NCI-H128 (cell line): Measurements from ENCODE around the gene SH2D2A.

ENCODE experiments used
- DNase-seq: peaks from one replicate; lab custom pipeline; 2025; ENCODE audit not compliant: unreplicated experiment; lab: John Stamatoyannopoulos, UW

SH2D2A gene

DNA sequence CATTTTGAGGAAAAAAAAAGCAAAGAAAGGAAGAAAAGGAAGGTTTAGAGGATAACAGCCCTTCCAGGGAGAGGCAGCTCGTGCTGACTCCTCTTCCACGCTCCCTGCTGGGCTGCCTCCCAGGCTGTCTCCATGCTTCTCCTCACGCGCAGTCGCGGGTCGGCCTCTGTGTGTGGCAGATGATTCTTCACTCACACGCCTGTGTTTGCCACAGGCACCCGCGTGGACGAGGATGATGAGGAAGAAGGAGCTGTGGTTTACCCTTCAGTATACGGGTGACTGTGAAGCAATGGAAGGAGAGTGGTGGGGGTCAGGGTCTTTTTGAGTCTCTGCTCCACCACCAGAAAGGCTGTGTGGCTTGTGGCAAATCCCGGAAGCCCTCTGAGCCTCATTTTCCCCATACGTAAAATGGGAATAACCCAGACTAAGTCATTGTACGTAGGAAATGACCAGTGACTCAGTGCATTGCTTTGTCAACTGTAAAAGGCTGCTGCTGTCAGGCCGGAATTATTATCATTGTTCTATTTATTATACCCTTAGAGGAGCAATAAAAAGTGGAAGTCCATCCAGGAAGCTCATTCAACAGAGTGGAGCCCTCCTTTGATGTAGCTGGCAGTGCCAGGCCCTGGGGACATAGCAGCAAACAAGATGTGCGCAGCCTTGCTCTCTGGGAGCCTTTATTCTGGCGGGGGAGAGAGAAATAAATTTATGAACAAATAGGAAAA, 11.9 kb upstream of the SH2D2A start:
- DNase-seq: no peak

DNA sequence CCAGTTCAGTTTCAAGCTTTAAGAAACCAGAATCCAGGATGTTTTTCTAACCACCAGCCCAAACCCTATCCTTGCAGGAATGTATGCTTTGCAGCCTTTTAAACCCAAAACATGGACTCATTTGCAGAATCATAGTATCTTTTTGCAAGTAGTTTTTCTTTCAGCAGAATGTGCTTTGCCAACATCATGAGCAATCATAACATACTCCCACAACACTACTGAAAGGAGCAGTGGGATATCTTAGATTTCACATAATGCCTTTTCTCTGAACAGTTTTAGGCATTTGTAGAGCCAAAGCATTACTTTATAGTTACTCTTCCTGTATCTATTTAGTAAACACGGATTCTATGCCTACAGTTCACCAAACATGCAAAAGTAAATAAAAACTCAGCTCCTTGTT, 10.0 kb upstream of the SH2D2A start:
- DNase-seq: no peak

DNA sequence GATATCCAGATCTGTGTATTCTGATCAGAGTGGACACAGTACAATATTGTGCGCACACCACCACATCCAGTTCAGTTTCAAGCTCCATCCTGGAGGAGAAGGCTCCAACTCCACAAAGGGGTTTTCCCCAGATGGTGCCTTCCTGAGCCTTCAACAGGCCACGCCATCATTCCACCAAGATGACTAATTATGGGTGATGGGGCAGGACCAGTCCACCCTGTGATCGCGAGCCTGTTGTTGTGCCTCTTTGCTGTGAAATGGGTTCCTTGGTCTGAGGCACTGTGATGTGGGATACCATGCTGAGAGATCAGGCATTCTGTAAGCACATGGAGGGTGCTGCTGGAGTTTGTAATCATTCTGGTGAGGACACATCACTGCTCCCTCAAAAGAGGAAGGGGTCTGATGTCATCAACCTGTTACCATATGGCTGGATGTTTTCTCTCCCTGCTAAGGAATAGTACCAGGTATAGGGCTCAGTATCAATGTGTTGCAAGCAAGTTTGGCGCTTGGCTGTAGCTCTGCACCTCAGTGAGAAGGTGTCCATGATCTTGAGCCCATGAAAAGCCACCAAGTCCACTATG, 6.7 kb upstream of the SH2D2A start:
- DNase-seq: no peak

DNA sequence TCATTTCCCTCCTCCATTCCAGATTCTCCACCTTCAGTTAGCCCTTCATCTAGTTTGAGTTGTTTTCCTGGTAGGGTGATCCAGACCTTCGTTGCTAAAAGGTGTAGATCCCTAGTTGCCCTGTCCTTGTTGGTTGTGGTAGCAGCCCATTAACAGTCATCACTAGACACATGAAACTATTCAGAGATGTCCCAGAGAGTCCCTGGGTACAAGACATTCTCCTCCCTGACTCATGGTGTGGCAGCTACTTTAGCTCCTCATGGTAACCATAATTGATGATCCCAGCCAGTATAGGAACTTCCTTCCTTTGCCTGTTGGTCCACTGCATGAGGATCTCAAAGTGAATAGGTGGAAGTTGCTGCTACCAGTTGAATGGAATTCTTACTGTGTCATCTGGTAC, 6.0 kb upstream of the SH2D2A start:
- DNase-seq: no peak

DNA sequence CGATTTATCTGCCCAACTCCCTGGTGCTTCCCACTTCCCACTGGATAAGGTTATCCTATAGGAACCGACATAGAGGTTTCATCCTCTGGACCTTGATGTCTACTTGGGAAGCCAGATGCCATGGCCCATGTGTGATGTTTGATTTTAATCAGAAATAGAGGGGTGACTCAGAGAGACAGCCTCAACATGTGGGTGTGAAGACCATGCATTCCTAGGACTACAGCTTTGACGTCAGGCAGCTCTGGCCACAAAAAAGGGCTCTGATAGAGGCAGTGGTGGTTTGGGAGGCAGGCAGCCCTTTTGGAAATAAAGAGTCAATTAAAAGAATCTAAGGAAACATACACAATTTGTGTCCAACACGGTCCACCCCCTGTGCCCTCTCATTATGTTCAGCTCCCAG, 5.2 kb upstream of the SH2D2A start:
- DNase-seq: no peak

DNA sequence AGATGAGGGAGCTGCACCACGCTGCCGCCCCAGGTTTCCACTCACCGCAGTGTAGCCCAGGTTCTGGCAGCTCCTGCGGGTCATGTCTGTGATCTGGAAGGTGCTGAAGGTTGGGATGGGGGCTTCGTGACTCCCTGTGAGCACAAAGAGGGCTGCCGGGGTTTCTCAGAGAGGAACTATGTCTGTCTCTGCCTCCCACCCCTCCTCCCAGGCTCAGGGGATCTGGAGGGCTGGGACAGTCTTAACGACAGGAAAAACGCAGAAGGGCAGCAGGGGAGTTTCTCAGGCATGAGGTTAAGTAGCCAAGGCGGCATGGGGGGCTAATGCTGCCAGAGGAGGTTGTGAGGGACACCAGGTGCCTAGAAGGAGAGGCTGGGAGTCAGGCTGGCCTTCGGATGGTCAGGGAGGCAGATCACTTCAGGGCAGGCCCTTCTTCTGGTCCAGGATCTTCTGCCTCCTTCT, 656 bp downstream of the SH2D2A start:
- no peak for DNase-seq

DNA sequence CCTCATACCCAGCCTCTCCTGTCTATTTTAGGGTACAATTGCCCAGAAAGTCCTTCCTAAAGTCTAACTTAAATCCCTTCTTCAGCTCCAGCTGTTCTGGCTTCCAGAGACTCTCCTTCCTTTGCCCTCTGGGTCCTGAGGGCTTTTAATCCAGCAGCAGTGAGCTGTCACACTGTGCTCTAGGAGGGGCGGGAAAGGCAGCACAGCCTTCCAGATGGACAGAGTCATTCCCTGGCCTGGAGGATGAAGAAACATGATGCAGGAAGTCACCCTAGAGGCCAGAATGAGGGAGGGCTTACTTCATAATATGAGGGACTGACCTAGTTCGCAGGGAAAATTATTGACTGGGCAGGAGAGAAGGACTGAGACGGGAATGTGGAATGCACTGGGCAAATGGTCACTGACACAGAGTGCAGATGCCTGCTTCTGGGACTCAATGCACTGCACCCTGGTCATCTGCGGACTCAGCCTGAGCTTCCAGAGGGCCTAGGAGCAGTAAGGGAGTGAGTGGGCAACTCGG, 1.3 kb downstream of the SH2D2A start:
- no peak for DNase-seq

DNA sequence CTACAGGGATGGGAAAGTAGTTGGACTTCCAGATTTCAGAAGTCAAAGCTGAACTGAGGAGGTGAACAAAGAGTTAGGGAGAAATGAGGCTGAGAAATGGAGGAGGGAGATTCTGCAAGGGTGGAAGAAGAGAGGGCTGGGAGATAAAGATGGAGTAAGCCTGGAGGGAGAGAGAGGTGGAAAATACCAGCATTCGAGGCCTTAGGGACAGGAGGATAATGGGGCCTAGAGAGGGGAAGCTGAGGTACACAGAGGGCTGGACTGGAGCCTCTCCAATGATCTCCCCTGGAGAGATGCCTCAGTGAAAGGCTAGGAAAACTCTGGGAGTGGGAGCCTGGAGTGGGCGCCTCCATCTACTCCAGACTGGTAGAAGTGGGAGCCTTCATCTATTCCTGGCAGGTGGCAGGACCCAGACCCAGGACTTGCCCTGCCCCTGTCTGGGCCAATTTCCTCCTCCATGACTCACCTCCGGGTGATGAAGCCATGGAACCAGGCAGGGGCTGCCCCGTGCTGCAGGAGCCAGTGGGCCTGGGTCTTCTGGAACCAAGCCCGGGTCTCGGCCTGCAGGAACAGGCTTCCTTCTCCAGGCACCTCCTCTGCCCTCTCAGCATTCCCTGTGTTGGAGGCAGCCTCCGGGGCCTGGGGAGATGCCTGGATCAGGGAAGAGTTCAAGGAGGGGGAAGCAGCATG, 1.9 kb downstream of the SH2D2A start:
- DNase-seq: no peak

DNA sequence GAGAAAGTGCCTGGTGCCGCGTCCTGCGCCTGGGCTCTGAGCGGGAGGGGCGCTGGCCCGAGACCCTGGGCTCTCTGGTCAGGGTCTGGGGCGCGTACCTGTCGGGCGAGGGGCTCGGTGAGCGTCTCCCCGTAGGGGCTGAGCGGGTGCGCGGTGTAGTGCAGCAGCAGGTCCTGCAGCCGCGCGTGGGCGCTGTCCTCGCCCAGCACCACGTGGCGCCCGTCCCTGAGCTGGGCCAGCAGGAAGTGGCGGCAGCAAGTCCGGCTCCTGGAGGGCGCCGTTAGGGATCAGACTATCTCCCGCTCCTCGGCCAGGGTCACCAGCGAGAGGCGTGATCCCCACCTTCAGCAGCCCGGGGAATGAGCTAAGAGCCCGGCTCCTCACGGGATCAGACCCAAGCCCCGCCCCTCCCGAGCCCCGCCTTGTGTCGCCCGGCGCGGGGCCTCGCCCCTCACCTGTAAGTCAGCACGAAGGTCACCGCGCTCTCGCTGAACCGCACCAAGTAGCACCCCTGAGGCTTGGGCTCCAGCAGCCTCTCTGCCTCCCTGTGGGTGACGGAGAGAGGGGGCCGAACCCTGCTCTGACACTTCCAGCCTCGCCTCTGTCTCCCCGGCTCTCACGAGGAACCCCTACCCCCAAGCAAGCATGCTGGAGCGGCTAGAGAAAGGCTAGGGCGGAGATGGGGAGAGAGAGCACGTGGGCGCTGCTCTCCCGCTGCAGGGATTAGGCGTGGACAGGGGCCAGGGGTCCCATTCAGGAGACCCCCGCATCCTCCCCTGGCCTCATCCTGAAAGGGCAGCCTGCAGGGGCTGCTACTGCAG, 2.7 kb downstream of the SH2D2A start:
- DNase-seq: no peak

DNA sequence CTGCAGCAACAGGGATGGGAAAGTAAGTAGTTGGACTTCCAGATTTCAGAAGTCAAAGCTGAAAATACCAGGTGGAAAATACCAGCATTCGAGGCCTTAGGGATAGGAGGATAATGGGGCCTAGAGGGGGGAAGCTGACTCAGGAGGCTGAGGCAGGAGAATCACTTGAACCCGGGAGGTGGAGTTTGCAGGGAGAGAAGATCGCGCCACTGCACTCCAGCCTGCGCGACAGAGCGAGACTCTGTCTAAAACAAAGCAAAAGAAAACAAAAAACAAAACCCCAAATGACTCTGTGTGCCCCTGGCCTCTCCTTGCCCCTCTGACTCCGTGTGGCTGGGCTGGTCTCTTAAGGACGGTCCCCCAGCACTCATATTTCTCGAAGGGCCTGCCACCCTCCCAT, 3.4 kb downstream of the SH2D2A start:
- DNase-seq: no peak

DNA sequence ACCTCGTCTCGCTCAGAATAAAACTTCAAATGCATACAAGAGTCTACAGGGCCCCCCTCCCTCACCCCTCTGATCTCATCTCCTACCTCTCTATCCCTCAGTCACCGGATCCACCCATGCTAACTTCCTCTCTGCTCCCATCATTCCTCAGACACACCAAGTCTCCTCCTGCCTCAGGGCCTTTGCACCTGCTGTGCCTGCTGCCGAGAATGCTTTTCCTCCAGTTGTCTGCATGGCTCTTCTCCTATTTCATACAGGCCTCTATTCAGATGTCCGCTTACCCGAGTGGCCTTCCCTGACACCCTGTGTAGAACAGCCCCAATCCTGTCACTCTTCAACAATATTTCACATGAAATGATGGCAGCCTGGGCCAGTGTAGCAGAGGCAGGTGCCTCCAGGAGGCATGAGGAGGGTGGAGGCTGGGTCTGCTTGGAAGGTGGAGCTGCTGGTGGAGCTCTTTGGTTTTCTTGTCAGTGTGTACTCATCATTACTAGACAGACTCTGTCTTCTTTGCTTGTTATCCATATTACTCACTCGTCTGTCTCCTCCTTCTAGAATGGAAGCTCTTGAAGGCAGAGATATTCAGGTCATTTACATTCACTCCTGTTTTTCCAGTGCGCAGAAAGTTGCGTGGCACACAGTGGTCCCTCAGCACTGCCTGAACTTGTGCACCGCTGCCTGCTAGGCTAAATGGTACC, 4.2 kb downstream of the SH2D2A start:
- DNase-seq: no peak

DNA sequence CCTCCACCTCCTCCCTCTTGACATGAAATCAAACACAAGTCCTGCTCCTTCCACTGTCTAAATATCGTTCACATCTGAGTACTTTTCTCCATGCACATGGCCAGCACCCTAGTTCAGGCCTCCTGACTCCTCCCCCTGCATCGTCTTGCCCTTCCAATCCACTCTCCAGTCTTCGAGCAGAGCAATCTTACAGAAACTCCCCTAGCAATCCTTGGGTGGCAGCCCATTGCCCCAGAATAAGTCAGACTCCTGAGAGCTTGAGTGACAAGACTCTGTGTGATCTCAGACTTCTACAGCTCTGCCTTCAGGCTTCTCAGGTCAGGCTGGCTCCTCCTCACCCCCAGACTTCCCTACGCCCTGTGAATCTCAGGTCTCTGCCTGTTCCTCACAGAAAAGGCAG, 5.5 kb downstream of the SH2D2A start:
- no peak for DNase-seq

DNA sequence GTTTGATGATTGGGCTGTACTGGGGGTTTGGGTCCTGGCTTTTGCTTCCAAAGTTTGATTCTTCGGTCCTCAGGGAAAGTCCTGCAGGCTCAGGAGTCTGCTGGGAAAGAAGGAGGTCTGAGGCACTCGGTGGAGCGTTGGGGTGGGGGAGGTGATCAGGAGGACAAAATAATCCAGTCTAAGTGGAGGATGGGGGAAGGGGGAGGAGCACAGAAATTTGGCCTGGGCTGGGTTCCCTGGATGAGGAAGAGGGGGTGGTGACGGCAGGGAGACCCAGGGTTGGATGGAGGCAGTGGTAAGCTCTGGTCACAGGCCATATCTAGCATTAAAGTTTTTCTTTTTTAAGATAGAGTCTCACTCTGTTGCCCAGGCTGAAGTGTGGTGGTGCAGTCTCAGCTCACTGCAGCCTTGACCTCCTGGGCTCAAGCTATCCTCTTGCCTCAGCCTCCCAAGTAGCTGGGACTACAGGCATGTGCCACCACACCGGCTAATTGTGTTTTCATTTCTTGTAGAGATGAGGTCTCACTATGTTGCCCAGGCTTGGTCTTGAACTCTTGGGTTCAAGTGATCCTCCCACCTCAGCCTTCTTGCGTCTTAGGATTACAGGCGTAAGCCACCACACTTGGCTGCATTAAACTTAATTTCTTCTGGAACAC, 6.8 kb downstream of the SH2D2A start:
- DNase-seq: no peak

DNA sequence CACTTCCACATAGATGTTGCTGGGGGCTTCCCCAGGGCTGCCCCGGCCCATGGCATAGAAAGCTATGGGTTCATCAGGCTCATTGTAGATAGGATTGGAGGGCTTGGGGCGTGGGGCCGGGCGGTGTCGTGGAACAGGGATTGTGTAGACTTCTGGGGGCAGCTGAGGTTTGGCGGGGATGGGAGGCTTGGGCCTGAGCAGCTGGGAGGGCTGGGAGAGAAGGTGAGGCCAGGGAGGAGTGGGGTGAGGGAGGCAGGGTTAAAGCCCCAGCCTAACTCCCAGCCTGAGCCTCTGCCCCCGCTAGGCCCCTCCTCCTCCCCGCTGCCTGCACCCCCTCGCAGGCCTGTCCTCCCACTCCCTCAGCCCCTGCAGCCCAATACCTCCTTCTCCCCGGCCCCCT, 7.4 kb downstream of the SH2D2A start:
- DNase-seq: no peak

DNA sequence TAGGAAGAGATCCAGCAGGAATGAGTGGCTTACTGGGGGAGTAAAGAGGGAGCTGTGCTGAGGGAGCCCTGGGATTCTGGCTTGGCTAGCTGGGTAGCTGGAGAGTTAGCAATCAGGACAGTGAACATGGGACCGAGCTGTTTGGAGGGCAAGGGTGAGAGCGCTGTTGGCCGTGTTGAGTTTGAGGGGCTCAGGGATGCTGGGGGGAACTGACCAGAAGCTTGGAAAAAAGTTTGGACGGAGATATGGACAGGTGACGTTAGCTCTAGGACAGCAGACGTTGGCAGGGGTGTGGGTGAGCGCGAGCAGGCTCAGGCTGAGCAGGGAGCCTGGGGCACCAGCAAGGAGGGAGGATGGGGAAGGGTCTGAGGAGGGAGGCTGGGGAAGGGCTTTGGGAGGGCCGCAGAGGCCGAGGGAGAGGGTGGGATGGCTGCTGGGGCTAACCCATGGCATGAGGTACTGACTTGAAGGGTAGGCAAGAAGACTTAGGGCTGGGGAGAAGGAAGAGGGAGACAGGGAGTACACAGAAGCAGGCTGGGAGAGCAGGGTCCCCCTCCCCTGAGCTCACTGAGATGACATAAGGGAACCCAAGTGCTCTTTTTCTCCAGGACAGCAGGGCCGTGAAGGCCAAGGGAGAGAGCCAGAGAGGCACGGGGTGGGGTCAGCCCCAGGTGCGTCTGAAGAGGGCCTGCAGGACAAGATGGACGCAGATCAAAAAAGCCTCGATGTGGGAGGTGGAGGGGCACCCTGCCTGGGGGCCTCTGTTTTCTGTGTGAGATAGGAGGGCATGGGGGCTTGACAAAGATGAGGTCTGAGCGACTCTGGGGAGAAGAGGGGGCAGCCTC, 8.2 kb downstream of the SH2D2A start:
- DNase-seq: no peak

DNA sequence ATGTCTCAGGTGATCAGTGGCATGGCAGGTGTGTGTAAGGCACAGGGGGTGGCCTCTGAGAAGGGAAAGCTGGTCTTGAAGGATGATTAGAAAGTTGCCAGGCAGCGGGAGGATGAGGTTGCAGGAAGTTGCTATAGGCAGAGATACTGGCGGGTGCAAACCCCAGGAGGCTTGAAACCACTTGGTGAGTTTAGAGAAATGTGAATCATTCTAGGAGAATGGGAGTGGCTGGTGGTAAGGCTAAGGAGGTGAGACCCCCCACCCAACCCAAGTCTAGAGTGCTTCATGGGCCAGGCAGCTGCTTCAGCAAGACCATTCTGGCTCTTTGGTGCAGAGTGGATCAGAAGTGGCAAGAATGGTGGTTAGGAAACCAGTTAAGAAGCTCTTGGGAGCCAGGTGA, 9.0 kb downstream of the SH2D2A start:
- DNase-seq: no peak

DNA sequence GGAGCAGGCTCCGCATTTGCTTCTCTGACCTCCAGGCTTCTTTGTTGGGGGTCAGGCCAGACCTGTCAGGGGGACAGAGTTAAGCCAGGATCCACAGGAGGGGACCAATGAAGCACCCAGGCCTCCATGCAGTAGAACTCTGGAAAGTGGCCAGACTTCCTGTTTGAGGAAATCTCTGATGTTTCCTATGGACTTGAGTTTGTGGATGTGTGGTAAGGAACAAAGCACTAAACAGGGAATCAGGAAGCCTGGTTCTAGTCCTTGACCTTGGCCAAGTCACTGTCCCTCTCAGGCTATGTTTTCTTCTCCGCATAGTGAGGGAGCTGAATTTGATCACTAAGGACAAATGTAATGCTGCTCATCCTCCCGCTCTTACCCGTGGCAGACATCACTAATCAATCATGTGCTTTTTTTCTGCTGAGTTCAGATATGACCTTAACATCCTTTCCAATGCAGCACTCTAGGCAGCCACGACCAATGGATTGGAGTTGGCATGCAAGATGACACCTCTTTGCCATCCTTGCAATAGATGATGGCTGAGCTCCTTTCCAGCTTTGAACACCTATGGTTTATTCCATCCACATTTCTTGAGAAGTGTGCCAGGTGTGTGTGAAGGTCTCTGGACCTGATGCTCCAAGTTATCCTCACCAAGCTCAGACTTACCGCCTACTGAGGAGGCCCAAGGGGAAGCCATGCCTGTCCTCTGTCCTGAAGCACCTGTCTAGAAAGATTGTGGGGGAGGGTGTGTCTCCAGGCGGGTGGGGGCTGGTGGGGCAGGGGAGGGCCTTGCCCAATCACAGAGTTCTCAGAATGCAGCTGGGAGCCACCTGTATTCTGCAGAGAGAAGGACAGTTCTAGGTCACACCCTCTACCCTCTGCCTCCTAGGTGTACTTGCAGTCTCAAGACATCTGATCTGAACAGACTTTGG, 9.9 kb downstream of the SH2D2A start:
- no peak for DNase-seq

DNA sequence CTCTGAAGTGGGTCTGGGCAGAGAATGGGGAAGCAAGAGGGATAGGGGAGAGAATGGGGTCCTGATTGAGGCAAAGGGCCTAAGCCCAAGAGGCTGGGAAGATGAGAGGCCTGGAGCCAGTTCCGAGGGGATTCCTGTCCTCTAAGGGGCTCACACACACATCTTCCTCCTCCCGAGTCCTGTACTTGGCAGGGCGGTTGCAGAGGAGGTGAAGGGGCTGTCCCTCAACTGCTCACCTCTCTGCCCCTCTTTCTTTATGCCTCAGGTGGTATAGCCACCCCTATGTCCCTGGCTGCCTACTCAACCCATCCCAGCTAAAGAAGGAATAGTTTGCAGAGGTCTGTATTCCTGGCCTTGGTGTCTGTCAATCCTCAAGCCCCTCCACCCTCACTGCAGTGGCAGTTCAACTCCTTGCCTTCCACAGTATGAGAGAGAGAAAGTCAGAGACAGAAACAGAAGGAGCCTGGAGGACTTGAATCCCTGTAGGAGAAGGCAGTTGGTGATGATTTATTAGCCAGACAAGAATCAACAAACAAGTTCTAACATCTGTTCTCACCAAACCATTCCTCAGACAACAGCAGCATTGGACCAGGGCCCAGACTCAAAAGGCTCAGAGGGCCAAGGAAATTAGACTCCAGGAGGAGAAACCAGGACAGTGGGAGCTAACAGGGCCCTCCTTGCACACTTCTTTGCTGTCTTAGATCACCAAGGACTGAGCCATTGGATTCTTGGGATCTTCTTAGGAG, 10.7 kb downstream of the SH2D2A start:
- no peak for DNase-seq
